Measurements from ENCODE around the gene PAOX. TPM values are rescaled to one million over a fixed set of nuclear protein-coding genes. Genes with fewer than 3 reads are reported as not detected.

Gene PAOX
- total RNA-seq, 1 donor from 2014 or later = 3.1 TPM

- peak; percentile 4 to 22 for DNase-seq (ENCODE audit: low read depth in 2 of 2)
Measured at GRCh38 chr10:133438711-133439273, 59.7 kb downstream of the PAOX start.

GRCh38 chr10:133439517-133440461 lies 60.7 kb downstream of the PAOX start:
- no peak for DNase-seq (ENCODE audit: low read depth in 2 of 2)

- DNase-seq (ENCODE audit: low read depth in 2 of 2) = no peak
Measured at GRCh38 chr10:133440633-133441285, 61.7 kb downstream of the PAOX start.

Other genes with a start within 250 kb of the PAOX start
- under 0.01 TPM in 1 of 2 replicates, not detected in the other for gene KNDC1, start 219.0 kb upstream of the PAOX start, total RNA-seq
- gene UTF1, start 149.0 kb upstream of the PAOX start, total RNA-seq = not detected in 2 replicates
- gene VENTX, start 141.4 kb upstream of the PAOX start, total RNA-seq = not detected in 2 replicates
- 0.13 TPM in 2 replicates for gene ADAM8, start 102.4 kb upstream of the PAOX start, total RNA-seq
- gene TUBGCP2, start 70.4 kb upstream of the PAOX start, total RNA-seq = 29.5 and 44.8 TPM in 2 replicates
- 21.5 and 23.7 TPM in 2 replicates for gene ZNF511, start 70.3 kb upstream of the PAOX start, total RNA-seq
- not detected in 2 replicates for gene CALY, start 42.4 kb upstream of the PAOX start, total RNA-seq
- gene PRAP1, start 31.9 kb upstream of the PAOX start, total RNA-seq = not detected in 2 replicates
- 23.4 and 24.0 TPM in 2 replicates for gene FUOM, start 21.2 kb upstream of the PAOX start, total RNA-seq
- 72.3 and 75.7 TPM in 2 replicates for gene ECHS1, start 5.9 kb upstream of the PAOX start, total RNA-seq
- 37.1 and 43.2 TPM in 2 replicates for gene MTG1, start 14.9 kb downstream of the PAOX start, total RNA-seq
- not detected in 2 replicates for gene SPRN, start 45.4 kb downstream of the PAOX start, total RNA-seq
- gene SCART1, start 74.7 kb downstream of the PAOX start, total RNA-seq = 0.26 and 0.76 TPM in 2 replicates
- 0.13 TPM in 1 of 2 replicates, not detected in the other for gene CYP2E1, start 148.1 kb downstream of the PAOX start, total RNA-seq
- gene SYCE1, start 186.3 kb downstream of the PAOX start, total RNA-seq = under 0.01 TPM in 1 of 2 replicates, not detected in the other
- not detected in 2 replicates for gene FRG2B, start 247.5 kb downstream of the PAOX start, total RNA-seq